OCI-LY7 (cell line): ENCODE results near the gene AOPEP.

ENCODE experiments used
- CTCF ChIP-seq: fragments of 200-600 bp; sonication (generic); conservative IDR thresholded peaks from 2 replicates; pipeline ENCODE4 v1.5.1; 2014; ENCODE audit warnings: mild to moderate bottlenecking, antibody characterized with exemption, low read length, moderate library complexity, mixed read lengths
- EZH2phosphoT487 ChIP-seq: fragments of 200-600 bp; sonication (generic); IDR thresholded peaks from 2 replicates; pipeline ENCODE4 v1.6.1; 2018; ENCODE audit warnings: low read depth, borderline replicate concordance, mild to moderate bottlenecking, mixed run types, antibody characterized with exemption, low read length, moderate library complexity, mixed read lengths

GRCh38 chr9:94826044-94826443, 99.5 kb downstream of the AOPEP start:
- no peak for TF ChIP-seq CTCF
- no peak for TF ChIP-seq EZH2phosphoT487
